ENCODE measurements around the gene RTN4IP1.

RTN4IP1 gene

DNA sequence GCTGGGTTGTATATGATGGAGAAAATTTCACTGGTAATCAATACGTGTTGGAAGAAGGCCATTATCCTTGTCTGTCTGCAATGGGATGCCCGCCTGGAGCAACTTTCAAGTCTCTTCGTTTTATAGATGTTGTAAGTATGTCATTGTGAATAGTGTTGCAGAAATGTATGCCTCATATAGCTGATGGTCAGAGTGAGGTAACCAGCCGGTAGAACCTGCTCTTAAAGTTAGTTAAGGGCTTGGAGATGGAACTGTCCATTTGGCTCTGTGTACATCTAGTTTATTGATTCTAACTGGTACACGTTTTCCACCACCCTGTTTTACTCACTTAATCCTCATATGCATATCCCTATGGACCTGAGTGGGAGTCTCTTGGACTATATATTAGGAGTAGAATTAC is 73.5 kb downstream of the RTN4IP1 start:
- Histone ChIP-seq H3K4me1 (ENCODE audit: insufficient read depth, low read length, poor library complexity, severe bottlenecking) (no peaks in the 10 kb centered on the region), H3K36me3 (ENCODE audit: insufficient read depth, low read length) (peaks cover 30% of the 10 kb centered on the region; the same call in 1 of the 2 replicates)

DNA sequence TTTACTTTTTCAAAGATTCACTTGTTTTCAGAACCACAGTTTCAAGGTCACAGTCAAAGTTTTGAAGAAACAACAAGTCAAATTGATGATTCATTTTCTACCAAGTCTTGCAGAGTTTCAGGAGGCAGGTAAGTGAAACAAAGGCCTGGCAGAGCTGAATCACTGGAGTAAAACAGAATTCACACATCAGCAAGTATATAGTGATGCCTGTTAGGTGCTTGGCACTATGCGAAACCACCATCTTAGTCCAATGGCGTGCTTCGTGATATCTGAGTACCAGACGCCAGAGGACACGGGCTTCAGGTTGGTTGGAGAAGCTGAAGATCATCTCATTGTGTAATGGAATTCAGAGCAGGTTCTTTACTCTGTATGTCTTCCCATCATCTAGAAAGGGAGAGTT is 75.9 kb downstream of the RTN4IP1 start:
- Histone ChIP-seq H4K20me1 (ENCODE audit: insufficient read depth, low read length, poor library complexity, severe bottlenecking) (no peaks in the 10 kb centered on the region), H2AFZ (ENCODE audit: low read length) (no peak overlapping the region), H3K9me2 (replicated peaks; ENCODE audit: low read depth, low read length) (no peaks in the 10 kb centered on the region), H3K9me3 (ENCODE audit: insufficient read depth, low read depth, low read length) (no peaks in the 10 kb centered on the region), H3K4me1 (ENCODE audit: insufficient read depth, low read length, poor library complexity, severe bottlenecking) (no peaks in the 10 kb centered on the region), H3K9ac (ENCODE audit: low read depth, low read length, poor library complexity, severe bottlenecking) (no peak overlapping the region), H3K79me2 (ENCODE audit: insufficient read depth, low read length) (no peaks in the 10 kb centered on the region), H3K27me3 (ENCODE audit: insufficient read depth, low read length, poor library complexity, severe bottlenecking) (no peaks in the 10 kb centered on the region), H3F3A (ENCODE audit: low read depth) (0 out of 2 replicates have a peak, but pooled peaks cover 2% of the 10 kb centered on the region), H3K4me2 (ENCODE audit: low read depth, low read length, poor library complexity, severe bottlenecking) (no peak overlapping the region), H3K36me3 (ENCODE audit: insufficient read depth, low read length) (peaks cover 22% of the 10 kb centered on the region; the same call in 1 of the 2 replicates), H3K4me3 (ENCODE audit: low read length, poor library complexity, severe bottlenecking) (no peak overlapping the region)
- TF ChIP-seq, protein P1, sequence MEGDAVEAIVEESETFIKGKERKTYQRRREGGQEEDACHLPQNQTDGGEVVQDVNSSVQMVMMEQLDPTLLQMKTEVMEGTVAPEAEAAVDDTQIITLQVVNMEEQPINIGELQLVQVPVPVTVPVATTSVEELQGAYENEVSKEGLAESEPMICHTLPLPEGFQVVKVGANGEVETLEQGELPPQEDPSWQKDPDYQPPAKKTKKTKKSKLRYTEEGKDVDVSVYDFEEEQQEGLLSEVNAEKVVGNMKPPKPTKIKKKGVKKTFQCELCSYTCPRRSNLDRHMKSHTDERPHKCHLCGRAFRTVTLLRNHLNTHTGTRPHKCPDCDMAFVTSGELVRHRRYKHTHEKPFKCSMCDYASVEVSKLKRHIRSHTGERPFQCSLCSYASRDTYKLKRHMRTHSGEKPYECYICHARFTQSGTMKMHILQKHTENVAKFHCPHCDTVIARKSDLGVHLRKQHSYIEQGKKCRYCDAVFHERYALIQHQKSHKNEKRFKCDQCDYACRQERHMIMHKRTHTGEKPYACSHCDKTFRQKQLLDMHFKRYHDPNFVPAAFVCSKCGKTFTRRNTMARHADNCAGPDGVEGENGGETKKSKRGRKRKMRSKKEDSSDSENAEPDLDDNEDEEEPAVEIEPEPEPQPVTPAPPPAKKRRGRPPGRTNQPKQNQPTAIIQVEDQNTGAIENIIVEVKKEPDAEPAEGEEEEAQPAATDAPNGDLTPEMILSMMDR (conservative IDR thresholded peaks at IDR 0.05; ENCODE audit: low read length): no peak
- TF ChIP-seq EZH2phosphoT487 (IDR thresholded peaks at IDR 0.05; ENCODE audit: borderline replicate concordance): no peak

More for the DNA sequence above, 73.5 kb downstream of the RTN4IP1 start:
- Histone ChIP-seq H2AFZ (ENCODE audit: low read length) (no peak overlapping the region), H3K27me3 (ENCODE audit: insufficient read depth, low read length, poor library complexity, severe bottlenecking) (no peaks in the 10 kb centered on the region), H3K9me3 (ENCODE audit: insufficient read depth, low read depth, low read length) (no peaks in the 10 kb centered on the region), H3K9me2 (replicated peaks; ENCODE audit: low read depth, low read length) (no peaks in the 10 kb centered on the region), H3F3A (ENCODE audit: low read depth) (0 out of 2 replicates have a peak, but pooled peaks cover 2% of the 10 kb centered on the region), H4K20me1 (ENCODE audit: insufficient read depth, low read length, poor library complexity, severe bottlenecking) (no peaks in the 10 kb centered on the region), H3K4me3 (ENCODE audit: low read length, poor library complexity, severe bottlenecking) (no peak overlapping the region), H3K4me2 (ENCODE audit: low read depth, low read length, poor library complexity, severe bottlenecking) (no peak overlapping the region), H3K9ac (ENCODE audit: low read depth, low read length, poor library complexity, severe bottlenecking) (no peak overlapping the region), H3K79me2 (ENCODE audit: insufficient read depth, low read length) (no peaks in the 10 kb centered on the region)
- TF ChIP-seq EZH2phosphoT487 (IDR thresholded peaks at IDR 0.05; ENCODE audit: borderline replicate concordance): no peak
- TF ChIP-seq, protein P1 (conservative IDR thresholded peaks at IDR 0.05; ENCODE audit: low read length): no peak

DNA sequence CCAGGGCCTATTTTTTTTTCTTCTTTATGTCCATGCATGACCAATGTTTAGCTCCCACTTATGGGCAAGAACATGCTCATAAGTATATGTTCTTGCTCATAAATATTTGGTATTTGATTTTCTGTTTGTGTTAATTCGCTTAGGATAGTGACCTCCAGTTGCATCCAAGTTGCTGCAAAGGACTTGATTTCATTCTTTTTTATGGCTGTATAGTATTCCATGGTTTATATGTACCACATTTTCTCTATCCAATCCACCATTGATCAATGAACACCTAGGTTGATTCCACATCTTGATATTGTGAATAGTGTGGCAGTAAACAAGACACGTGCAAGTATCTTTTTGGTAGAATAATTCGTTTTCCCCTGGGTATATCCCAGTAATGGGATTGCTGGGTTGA is 78.1 kb downstream of the RTN4IP1 start:
- Histone ChIP-seq H3K4me1 (ENCODE audit: insufficient read depth, low read length, poor library complexity, severe bottlenecking) (peaks cover 17% of the 10 kb centered on the region), H3K9me3 (ENCODE audit: insufficient read depth, low read depth, low read length) (no peaks in the 10 kb centered on the region), H3K4me3 (ENCODE audit: low read length, poor library complexity, severe bottlenecking) (no peak overlapping the region), H3K36me3 (ENCODE audit: insufficient read depth, low read length) (peaks cover 21% of the 10 kb centered on the region; the same call in 1 of the 2 replicates), H3F3A (ENCODE audit: low read depth) (0 out of 2 replicates have a peak, but pooled peaks cover 2% of the 10 kb centered on the region), H3K79me2 (ENCODE audit: insufficient read depth, low read length) (no peaks in the 10 kb centered on the region), H3K27me3 (ENCODE audit: insufficient read depth, low read length, poor library complexity, severe bottlenecking) (no peaks in the 10 kb centered on the region), H4K20me1 (ENCODE audit: insufficient read depth, low read length, poor library complexity, severe bottlenecking) (no peaks in the 10 kb centered on the region), H2AFZ (ENCODE audit: low read length) (no peak overlapping the region), H3K9me2 (replicated peaks; ENCODE audit: low read depth, low read length) (no peaks in the 10 kb centered on the region), H3K4me2 (ENCODE audit: low read depth, low read length, poor library complexity, severe bottlenecking) (no peak overlapping the region), H3K9ac (ENCODE audit: low read depth, low read length, poor library complexity, severe bottlenecking) (no peak overlapping the region)
- no peak for TF ChIP-seq EZH2phosphoT487 (IDR thresholded peaks at IDR 0.05; ENCODE audit: borderline replicate concordance)
- TF ChIP-seq, protein P1 (conservative IDR thresholded peaks at IDR 0.05; ENCODE audit: low read length): no peak
